ENCODE data around the gene SIM2. TPM values are rescaled to one million over a fixed set of nuclear protein-coding genes. Genes with fewer than 3 reads are reported as not detected.

The SIM2 gene
- total RNA-seq, 3 donors from 2014 or later (not counting 1 experiment from before 2014, with no cell fraction given): not detected

DNA sequence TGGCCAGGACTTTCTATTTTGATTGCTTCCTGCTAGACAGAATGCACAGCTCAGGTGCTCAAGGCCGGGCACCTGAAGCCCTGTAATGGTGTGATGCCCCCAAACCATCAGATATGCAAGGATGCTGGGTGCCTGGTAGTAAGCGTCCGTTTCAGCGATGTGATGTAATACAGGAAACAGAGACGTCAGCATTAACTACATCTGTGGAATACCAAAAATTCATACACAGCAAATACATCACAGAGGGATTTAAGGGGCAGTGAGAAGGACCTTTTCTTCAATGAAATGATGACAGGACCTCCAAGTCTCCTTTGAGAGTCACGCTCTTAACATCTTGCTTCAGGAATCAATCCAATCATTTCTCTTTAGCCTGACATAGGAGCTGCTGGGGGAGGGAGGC is 64.4 kb downstream of the SIM2 start:
- intact Hi-C loops (cut with micrococcal nuclease): no loop called here

GRCh38 chr21:36765229-36765628 is 66.3 kb downstream of the SIM2 start:
- Histone ChIP-seq H3K4me1 (ENCODE audit: control insufficient read depth, insufficient read depth, low read length) (no peaks in the 10 kb centered on the region), H3K4me3 (ENCODE audit: low read length) (no peak overlapping the region), H3K27ac (ENCODE audit: low read length) (no peak overlapping the region), H3K36me3 (ENCODE audit: control insufficient read depth, insufficient read depth, low read length) (peaks cover 3% of the 10 kb centered on the region), H3K9me3 (ENCODE audit: control insufficient read depth, insufficient read depth, low read length) (no peaks in the 10 kb centered on the region), H3K27me3 (ENCODE audit: control insufficient read depth, insufficient read depth, low read length) (no peaks in the 10 kb centered on the region)
- DNase-seq: no peak
- TF ChIP-seq, protein P1, sequence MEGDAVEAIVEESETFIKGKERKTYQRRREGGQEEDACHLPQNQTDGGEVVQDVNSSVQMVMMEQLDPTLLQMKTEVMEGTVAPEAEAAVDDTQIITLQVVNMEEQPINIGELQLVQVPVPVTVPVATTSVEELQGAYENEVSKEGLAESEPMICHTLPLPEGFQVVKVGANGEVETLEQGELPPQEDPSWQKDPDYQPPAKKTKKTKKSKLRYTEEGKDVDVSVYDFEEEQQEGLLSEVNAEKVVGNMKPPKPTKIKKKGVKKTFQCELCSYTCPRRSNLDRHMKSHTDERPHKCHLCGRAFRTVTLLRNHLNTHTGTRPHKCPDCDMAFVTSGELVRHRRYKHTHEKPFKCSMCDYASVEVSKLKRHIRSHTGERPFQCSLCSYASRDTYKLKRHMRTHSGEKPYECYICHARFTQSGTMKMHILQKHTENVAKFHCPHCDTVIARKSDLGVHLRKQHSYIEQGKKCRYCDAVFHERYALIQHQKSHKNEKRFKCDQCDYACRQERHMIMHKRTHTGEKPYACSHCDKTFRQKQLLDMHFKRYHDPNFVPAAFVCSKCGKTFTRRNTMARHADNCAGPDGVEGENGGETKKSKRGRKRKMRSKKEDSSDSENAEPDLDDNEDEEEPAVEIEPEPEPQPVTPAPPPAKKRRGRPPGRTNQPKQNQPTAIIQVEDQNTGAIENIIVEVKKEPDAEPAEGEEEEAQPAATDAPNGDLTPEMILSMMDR (IDR thresholded peaks at IDR 0.05): no peak
- H3K36me3 Mint-ChIP-seq: no peaks in the 10 kb centered on the region
- no peaks in the 10 kb centered on the region for H3K27me3 Mint-ChIP-seq (ENCODE audit: low read depth in 2 of 2)
- H3K9me3 Mint-ChIP-seq: no peaks in the 10 kb centered on the region
- no peak overlapping the region for H3K27ac Mint-ChIP-seq
- intact Hi-C loops (cut with micrococcal nuclease): no loop called here
- H3K4me3 Mint-ChIP-seq: no peak overlapping the region
- 95% methylated on average over 4 of the region's 4 CpGs for WGBS (ENCODE audit: insufficient coverage)
- no peak for ATAC-seq
- H3K4me1 Mint-ChIP-seq: peaks cover 0 to 4% of the 10 kb centered on the region in 2 donors

More for the DNA sequence above, 64.4 kb downstream of the SIM2 start:
- DNase-seq (no peak), ATAC-seq (no peak)
- H3K27me3 Mint-ChIP-seq (ENCODE audit: low read depth in 2 of 2): no peaks in the 10 kb centered on the region
- no peaks in the 10 kb centered on the region for H3K36me3 Mint-ChIP-seq
- no peak overlapping the region for H3K27ac Mint-ChIP-seq
- Histone ChIP-seq H3K4me3 (ENCODE audit: low read length) (no peak overlapping the region), H3K27ac (ENCODE audit: low read length) (no peak overlapping the region), H3K36me3 (ENCODE audit: control insufficient read depth, insufficient read depth, low read length) (peaks cover 3% of the 10 kb centered on the region), H3K27me3 (ENCODE audit: control insufficient read depth, insufficient read depth, low read length) (no peaks in the 10 kb centered on the region), H3K4me1 (ENCODE audit: control insufficient read depth, insufficient read depth, low read length) (no peaks in the 10 kb centered on the region), H3K9me3 (ENCODE audit: control insufficient read depth, insufficient read depth, low read length) (no peaks in the 10 kb centered on the region)
- H3K4me1 Mint-ChIP-seq: no peaks in the 10 kb centered on the region
- TF ChIP-seq, protein P1 (IDR thresholded peaks at IDR 0.05): no peak
- H3K4me3 Mint-ChIP-seq: no peak overlapping the region
- no peaks in the 10 kb centered on the region for H3K9me3 Mint-ChIP-seq
- 88% methylated on average over 5 of the region's 6 CpGs for WGBS (ENCODE audit: insufficient coverage)

DNA sequence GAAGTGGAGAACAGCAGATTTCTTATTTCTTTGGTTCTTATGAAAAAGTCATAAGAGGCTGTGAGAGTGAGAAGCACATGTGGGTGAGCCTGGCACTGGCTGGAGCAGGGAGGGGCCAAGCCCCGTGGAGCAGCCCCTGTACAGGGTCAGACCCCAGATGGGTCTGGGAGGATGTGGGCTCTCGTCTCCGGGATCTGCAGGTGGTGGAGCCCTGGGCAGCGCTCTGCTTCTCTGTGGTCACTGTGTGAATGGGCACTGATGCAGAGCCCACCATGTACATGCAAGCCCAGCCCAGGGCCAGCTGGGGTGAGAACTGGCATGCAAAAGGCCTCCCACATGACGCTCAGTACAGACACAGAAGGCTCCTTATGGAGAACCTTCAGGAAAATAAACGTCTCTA is 67.6 kb downstream of the SIM2 start:
- 86% methylated on average over 6 of the region's 6 CpGs for WGBS (ENCODE audit: insufficient coverage)

DNA sequence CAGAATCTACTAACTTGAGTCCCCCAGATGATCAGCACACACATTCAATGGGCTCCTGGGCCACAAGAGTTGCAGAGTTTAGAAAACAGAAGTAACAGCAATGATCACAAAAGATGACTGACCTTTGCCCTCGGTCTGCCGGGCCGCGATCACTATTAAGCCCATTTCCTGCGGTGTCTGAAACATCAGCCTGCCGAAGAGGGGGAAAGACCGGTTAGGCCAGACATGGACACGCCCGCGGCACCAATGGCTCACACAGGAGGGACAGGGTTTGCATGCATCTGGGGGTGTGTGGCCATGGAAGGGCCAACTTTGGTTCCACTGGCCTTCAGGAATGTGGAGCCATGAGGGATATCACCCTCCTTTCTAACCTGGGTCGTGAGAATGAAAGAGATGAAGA is 68.2 kb downstream of the SIM2 start:
- no peak overlapping the region for H3K27ac Mint-ChIP-seq
- Histone ChIP-seq H3K36me3 (ENCODE audit: control insufficient read depth, insufficient read depth, low read length) (peaks cover 3% of the 10 kb centered on the region), H3K4me3 (ENCODE audit: low read length) (no peak overlapping the region), H3K27me3 (ENCODE audit: control insufficient read depth, insufficient read depth, low read length) (no peaks in the 10 kb centered on the region), H3K4me1 (ENCODE audit: control insufficient read depth, insufficient read depth, low read length) (no peaks in the 10 kb centered on the region), H3K9me3 (ENCODE audit: control insufficient read depth, insufficient read depth, low read length) (no peaks in the 10 kb centered on the region), H3K27ac (ENCODE audit: low read length) (no peak overlapping the region)
- WGBS (ENCODE audit: insufficient coverage): 97% methylated on average over 11 of the region's 11 CpGs
- H3K4me3 Mint-ChIP-seq: no peak overlapping the region
- DNase-seq (no peak), ATAC-seq (no peak)
- no peaks in the 10 kb centered on the region for H3K36me3 Mint-ChIP-seq
- no peaks in the 10 kb centered on the region for H3K27me3 Mint-ChIP-seq (ENCODE audit: low read depth in 2 of 2)
- TF ChIP-seq, protein P1 (IDR thresholded peaks at IDR 0.05): no peak
- no peaks in the 10 kb centered on the region for H3K9me3 Mint-ChIP-seq
- H3K4me1 Mint-ChIP-seq: peaks cover 0 to 4% of the 10 kb centered on the region in 2 donors
- intact Hi-C loops (cut with micrococcal nuclease): no loop called here

More for the DNA sequence above, 67.6 kb downstream of the SIM2 start:
- Histone ChIP-seq H3K4me3 (ENCODE audit: low read length) (no peak overlapping the region), H3K27ac (ENCODE audit: low read length) (no peak overlapping the region), H3K36me3 (ENCODE audit: control insufficient read depth, insufficient read depth, low read length) (peaks cover 3% of the 10 kb centered on the region), H3K27me3 (ENCODE audit: control insufficient read depth, insufficient read depth, low read length) (no peaks in the 10 kb centered on the region), H3K9me3 (ENCODE audit: control insufficient read depth, insufficient read depth, low read length) (no peaks in the 10 kb centered on the region), H3K4me1 (ENCODE audit: control insufficient read depth, insufficient read depth, low read length) (no peaks in the 10 kb centered on the region)
- Mint-ChIP-seq H3K9me3 (no peaks in the 10 kb centered on the region), H3K27ac (no peak overlapping the region), H3K36me3 (no peaks in the 10 kb centered on the region), H3K27me3 (ENCODE audit: low read depth in 2 of 2) (no peaks in the 10 kb centered on the region), H3K4me3 (no peak overlapping the region), H3K4me1 (peaks cover 0 to 4% of the 10 kb centered on the region in 2 donors)
- ATAC-seq (no peak), DNase-seq (no peak)
- intact Hi-C loops (cut with micrococcal nuclease): no loop called here
- TF ChIP-seq, protein P1 (IDR thresholded peaks at IDR 0.05): no peak
